HG03139 (cell line): ENCODE data around the gene ARL4A.
"Not testable (repeated sequence)": the region's sequence is repeated elsewhere in the genome, so short reads cannot be mapped to it uniquely, and the experiment has no call there.

Experiments used
- ATAC-seq: cut with Tn5 transposase; IDR thresholded peaks from one replicate; pipeline ENCODE4 v1.9.1; 2021; ENCODE audit not compliant: unreplicated experiment

Gene ARL4A

DNA sequence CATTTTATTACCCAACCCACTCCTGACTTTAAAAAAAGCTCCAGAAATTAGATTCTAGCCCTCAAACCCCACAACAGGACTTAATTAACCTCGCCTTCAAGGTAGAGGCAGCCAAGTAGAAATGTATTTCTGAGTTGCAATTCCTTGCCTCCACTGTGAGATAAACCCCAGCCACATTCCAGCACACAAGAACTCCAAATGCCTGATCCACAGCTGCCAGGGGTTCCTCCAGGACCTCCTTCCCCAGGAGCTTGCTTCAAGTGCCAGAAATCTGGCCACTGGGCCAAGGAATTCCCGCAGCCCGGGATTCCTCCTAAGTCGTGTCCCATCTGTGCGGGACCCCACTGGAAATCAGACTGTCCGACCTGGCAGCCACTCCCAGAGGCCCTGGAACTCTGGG, 25.9 kb upstream of the ARL4A start:
- no peak for ATAC-seq

DNA sequence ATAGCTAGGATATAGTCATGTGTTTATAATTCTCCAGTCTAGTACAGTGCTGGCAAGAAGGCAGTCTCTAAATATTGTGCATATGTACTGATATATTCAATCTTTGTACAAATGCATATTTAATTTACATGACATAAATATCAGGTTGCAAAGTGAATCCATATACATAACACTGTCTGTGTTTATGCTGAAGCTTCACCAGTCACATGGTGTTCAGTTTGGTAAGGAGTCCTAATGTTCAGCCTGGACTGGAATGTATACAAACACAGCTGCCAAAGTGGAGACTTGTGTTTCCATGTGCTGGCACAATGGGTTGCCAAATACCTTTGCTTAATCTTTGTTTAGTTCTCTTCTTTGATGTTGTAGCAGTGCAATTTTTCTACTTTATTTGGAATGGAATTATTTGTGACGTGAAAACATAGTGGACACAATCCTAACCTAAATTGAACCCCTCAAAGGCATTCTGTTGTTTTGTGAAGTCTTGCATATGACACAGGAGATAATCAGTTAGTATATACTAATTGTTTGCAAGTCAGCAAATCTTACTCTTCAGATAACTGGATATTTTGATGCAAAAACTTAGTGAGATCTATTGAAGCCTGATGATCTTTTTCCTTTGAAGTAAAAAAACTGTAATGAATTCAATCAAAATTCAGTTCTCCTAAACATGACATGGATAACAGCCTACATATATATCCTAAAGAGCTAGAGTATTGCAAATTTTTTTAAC, 17.3 kb upstream of the ARL4A start:
- no peak for ATAC-seq

DNA sequence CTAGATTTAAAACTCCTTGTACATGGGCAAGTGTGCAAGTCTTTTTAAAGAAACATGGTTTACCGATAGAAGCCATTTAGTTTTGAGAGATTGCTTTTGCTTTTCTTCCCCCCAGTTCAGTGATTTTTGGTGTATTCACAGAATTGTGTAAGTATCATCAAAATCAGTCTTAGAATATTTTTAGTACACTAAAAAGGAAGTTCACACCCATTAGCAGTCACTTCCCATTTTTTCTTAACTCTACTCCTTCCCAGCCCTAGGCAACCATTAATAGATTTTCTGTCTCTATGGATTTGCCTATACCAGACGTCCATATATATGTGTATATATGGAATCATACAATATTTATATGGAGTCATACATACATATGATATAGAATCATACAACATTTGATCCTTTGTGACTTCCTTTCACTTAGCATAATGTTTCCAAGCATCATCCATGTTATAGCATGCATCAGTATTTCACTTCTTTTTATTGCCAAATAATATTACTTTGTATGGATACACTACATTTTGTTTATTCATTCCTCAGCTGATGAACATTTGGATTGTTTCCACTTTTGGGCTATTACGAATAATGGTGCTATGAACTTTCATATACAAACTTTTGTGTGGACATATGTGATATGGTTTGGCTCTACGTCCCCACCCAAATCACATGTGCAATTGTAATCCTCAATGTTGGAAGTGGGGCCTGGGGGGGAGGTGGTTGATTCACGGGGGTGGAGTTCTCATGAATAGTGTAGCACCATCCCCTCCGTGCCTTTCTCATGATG, 16.5 kb upstream of the ARL4A start:
- no peak for ATAC-seq

DNA sequence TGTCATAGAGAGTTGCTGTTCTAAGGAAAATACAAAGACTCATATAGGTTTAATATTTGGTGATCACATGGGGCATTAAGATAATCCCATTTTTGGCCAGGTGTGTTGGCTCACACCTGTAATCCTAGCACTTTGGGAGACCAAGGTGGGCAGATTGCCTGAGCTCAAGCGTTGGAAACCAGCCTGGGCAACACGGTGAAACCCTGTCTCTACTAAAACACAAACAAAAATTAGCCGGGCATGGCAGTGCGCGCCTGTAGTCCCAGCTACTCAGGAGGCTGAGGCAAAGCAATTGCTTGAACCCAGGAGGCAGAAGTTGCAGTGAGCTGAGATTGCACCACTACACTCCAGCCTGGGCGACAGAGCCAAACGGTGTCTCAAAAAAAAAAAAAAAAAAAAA, 14.0 kb upstream of the ARL4A start:
- not testable (repeated sequence) for ATAC-seq

DNA sequence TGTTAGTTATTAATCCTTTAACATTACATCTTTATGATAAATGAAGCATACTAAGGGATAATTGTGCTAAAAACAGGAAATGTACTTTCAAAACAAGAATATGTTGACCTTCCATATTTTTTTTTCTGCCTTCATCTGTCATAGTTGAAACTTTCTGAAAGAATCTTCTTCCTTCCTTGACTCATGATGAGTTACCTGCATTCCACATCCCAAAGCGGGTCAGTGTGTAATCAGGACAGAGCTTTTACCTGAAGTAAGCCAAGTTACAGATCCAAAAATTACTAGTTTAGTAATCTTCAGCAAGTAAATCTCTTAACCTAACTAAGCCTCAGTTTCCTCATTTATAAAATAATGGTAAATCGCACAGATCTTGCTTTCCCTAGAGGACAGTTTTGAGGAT, 13.4 kb upstream of the ARL4A start:
- no peak for ATAC-seq

DNA sequence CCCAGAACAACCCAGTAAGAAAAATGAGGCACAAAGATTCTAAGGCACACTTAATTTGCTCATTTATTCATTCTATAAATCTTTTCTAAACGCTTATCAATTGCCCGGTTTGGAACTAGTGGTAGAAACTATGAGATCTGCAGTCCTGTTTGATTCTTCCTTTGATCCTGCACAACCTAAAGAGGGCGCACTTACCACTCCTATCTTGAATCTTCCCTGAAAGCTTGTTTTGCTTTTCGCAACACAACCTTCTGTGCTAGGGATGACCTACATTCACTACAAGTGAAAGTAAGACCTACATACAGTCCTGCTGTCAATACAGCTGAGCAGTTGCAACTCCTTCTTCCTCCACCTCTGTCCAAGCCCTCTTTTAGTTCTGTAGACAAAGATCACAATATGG, 12.6 kb upstream of the ARL4A start:
- ATAC-seq, result peak; percentile 77

DNA sequence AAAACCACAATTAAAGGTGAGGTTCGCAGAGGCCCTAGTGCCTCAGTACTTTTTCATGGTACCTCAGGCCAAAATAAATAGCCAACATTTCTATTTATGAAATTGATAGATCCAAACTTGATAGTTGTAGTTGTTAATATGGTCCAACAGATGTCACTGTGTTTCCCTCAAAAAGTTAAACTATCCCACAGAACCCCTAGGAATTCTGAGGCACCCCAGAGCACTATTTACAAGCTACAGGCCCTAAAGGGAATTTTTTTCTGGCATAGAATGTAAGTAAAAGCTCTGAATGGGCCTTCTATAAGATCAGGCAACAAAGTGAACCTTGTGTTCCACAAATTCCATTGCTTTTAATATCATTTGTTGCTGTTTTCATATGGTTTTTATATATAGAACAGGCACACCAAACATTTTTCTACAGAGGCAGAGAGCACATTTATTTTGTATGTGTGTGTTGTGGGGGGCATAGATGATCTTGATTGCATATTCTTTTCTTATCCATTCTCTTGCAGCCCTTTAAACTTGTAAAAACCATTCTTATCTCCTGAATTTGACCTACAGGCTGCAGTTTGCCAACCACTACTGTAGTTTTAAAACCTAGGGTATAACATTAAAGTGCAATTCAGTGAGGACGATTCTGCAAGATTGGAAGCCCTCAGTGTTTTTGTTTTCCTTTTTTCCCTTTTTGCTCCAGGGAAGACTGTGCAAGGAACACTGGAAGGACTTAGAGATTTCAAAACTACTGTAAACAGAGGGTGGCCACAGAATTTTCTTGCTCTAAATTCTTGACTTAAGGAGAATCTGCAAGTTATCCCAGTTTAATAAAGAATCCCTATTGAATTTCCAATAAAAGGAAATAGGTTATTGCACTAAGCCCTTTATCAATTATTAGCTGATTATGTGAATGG, 3.5 kb upstream of the ARL4A start:
- ATAC-seq, result no peak

DNA sequence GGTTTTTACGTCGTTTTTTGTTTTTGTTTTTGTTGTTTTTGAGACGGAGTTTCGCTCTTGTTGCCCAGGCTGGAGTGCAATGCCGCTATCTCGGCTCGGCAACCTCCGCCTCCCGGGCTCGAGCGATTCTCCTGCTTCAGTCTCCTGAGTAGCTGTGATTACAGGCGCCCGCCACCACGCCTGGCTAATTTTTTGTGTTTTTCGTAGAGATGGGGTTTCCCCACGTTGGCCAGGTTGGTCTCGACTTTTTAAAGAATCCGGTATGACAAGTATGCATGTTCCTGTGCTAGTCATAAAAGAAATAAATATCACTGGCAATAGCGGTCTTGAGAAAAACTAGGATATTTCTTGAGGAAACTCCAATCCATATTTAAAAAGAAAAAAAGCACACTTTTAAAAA, 2.7 kb upstream of the ARL4A start:
- no peak for ATAC-seq

DNA sequence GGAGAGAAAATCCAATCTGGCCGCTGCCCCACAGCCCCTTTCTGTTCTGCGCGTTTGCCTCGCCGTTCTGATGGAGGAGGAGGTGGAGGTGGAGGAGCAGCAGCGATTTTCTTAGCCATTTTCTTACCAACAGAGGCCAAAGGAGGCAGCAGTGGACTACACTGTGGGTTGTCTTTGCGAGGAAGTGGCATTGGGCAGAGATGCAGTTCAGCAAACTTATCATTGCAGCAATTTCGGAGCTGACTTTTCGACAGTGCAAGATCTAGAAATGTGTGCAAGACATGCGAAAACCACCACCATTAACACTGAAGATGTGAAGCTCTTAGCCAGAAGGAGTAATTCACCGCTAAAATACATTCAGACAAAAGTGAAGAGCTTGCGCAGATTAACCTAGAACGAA, 1.9 kb upstream of the ARL4A start:
- ATAC-seq, result no peak

DNA sequence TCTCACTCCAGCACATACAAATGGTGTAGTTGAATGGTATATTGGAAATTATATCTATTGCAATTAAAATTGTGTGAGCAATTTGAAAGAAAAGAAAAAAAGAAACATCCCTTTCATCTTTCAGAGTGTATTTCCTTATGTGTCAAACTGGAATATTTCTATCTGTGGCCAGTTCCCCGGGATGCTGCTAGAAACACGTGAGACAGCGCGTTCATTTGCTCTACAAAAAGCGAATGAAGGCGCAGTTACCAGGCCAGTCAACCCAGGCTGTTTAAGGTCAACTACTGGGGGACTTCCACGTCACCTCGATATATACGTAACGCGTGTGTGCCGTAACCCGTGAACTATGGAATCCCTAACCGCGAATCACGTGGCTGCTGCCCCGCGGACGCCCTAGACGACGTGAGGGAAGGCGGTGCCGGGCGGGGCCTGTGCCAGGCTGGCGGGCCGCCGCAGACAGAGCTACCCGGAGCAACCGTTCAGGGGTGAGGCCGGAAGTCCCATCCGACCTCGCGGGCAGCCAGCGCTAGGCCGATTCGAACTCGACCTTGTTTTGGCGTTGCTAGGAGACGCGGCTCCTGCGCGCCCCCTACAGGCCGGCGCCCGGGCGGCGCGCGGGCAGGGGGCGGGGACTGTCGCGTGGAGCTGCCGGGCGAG, 1.1 kb upstream of the ARL4A start:
- peak; percentile 75 for ATAC-seq

DNA sequence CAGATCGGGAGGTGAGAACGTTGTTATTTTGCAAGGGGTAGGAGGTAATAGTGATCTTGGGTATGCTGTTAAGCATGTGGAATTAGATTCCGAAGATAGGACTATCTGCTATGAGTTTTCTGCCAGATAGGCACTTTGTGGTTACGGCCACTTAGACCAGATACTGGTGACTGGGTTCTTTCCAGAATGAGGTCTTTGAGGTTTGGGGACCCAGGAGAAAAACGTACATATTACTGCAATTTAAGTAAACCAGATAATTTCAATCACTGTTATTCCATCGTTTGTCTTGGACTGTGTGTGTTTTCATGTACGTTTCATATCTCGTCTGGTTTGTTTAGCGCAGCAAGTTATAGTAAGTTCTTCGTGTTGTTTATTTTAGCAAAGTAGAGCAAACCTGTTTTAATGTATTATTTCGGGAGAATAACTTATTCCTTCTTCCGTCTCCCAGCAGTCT, 312 bp downstream of the ARL4A start:
- no peak for ATAC-seq

DNA sequence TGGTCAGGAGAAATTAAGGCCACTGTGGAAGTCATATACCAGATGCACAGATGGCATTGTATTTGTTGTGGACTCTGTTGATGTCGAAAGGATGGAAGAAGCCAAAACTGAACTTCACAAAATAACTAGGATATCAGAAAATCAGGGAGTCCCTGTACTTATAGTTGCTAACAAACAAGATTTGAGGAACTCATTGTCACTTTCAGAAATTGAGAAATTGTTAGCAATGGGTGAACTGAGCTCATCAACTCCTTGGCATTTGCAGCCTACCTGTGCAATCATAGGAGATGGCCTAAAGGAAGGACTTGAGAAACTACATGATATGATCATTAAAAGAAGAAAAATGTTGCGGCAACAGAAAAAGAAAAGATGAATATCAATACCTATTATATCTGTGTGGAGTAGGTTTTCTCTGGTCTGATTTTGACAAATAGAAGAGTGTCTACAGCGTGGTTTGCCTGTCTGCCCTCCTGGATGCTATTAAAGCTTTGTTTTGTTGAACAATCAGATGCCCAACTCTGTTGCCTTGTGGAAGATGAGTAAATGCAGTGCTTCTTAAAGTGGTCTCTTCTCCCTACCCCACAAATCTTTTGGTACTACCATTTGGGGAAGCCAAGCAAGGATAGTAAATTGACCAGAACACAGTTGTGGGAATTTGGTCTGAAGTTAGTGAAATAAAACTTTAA, 1.2 kb downstream of the ARL4A start:
- not testable (repeated sequence) for ATAC-seq

DNA sequence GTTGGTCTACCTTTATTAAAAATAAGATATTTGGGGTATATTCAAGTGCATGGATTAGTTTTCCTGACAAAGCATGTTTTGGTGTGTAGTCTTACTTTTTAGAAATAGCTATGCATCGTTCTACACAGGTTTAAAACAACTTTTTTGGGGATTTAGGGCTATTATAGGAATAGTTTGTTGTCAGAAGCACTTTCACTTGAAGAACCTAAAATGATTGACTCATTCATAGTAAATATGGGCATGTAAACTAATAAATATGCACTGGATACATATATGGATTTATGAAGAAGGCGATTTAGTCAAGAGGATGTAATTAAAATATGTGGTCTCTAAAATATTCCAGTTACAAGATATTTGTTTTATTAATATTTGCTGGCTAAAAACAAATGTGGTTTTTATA, 2.0 kb downstream of the ARL4A start:
- ATAC-seq, result no peak

DNA sequence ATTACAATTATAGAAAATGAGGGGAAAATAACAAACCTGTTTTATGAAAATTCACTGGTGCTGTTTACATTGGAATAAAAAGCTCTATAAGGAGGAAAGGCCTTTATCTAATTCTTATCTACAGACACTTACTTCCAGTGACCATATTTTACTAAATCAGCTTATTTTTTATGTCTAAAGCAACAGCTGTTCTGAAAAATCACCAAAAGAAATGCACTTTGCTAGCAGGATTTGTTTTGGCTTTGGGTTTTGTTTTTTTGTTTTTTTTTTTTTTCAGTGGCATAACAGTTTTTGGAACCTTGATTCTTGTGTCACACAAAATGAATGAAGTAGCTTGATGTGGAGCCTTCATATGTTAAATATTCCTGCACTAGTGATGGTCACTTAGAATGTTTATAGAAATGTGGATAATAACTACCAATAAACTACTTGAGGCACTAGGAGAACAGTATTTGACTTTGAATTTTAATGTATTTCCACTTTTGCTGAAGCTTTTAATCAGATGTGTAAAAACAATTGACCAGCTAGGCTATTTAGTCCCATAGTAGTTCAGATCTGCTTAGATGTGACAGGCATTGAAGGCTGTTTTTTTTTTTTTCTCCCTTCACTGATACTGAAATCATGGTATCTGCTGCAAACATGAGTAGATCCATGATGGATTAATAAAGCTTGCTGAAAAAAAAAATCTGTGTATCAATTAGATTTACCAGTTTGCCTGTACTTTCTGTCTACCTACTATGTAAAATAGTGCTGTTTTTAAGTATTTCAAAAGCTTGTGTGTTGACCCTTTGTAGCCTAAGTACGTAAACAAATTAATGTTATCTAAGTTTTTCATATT, 2.8 kb downstream of the ARL4A start:
- no peak for ATAC-seq

DNA sequence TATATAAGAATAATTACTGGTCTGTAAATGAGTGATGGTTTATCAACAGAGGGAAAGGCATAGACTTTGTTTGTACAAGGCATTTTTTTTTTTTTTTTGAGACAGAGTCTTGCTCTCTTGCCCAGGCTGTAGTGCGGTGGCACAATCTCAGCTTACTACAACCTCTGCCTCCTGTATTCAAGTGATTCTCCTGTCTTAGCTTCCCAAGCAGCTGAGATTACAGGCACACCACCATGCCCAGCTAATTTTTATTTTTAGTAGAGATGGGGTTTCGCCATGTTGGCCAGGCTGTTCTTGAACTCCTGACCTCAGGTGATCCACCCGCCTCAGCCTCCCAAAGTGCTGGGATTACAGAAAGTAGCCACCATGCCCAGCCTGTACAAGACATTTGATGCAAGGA, 4.0 kb downstream of the ARL4A start:
- ATAC-seq, result not testable (repeated sequence)

DNA sequence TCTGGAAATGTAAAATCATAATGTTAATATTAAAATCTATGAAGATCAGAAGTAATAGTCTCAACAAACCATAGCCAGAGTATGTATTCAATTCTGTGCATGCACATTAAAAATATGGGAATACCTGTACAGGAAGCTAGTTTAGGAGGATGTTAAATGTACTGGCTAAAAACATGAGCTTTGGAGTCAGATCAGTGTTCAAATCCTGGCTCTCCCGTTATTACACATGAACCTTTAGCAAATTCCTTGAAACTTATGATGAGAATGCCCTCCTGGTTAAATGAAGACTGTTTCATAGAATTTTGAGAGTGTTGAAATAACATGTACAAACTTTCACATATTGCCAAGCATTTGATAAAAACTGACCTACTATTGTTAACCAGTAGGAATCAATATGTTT, 4.6 kb downstream of the ARL4A start:
- ATAC-seq, result no peak

DNA sequence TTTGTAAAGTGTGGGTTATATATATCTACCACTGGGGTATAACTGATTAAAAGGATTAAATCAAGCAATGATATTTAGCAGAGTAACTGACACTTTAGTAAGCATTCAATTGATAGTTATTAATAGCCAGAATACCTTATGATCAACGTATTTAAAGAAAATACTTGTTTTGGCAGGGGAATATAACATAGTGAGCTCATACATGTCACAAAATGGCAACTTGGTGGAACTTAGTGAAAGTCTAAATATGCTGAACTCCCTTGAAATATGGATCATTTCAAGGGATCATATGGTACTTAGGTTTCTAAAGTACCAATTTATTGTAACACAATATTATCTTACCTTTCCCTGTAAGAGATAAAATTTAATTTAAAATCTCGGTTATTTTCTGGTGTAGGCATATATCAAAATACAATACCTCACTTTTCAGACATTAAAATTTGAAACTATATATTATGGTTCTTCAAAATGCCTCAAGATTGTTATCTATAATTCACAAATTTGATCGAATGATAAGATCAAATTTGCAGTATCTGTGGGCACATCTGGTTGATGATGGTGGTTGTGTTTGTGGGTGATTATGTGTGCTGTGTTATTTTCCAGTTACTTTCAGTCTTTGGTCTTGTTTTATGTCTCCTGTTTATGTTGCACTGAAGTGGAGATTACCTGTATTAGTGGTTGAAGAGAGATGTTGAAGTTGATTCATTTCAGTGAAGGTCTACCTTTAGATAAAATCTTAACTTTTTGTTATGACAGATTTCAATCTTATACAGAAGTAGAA, 5.2 kb downstream of the ARL4A start:
- ATAC-seq, result no peak

DNA sequence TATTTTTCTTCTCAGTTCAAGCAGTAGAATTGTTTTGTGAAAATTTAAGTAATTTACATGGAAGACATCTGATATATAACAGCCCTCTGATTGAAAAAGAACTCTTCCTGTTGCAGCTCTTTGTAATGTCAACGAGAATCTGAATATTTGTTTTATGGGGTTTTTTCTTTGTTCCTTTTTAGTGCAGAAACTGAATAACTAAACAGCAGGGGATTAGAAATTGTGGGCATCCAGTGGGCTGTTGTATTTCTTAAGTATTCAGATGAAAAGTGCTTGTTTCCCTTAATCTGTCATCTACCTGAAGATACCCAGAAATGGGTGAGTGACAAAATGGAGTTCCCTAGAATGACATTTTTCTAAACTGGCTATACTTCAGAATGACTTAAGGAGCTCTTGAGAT, 7.4 kb downstream of the ARL4A start:
- ATAC-seq, result no peak

DNA sequence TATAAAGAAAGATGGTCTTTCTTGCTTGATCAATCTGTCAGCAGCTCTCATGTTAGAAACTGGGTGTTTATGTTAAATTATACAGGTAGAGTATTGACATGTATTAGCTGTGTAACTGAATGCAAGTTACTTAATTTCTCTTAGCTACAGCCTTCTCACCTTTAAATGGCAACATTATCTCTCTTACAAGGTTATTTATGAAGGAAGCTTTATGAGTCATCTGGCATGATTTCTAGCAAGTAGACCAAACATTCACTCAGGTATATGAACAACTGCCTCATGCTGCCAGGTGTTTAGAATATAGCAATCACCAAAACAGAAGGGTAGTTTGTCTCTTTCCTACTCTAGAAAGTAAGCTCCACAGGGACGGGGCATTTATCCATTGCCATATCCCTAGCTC, 8.5 kb downstream of the ARL4A start:
- no peak for ATAC-seq
